GM21825 (cell line): Measurements from ENCODE around the gene MOB3A.

Source experiments
- ATAC-seq: cut with Tn5 transposase; IDR thresholded peaks from one replicate; pipeline ENCODE4 v1.9.1; 2021; ENCODE audit warnings: mild to moderate bottlenecking, moderate library complexity; ENCODE audit not compliant: unreplicated experiment

MOB3A gene

GRCh38 chr19:2060884-2061494 is 35.1 kb downstream of the MOB3A start:
- ATAC-seq = peak; percentile 16

DNA sequence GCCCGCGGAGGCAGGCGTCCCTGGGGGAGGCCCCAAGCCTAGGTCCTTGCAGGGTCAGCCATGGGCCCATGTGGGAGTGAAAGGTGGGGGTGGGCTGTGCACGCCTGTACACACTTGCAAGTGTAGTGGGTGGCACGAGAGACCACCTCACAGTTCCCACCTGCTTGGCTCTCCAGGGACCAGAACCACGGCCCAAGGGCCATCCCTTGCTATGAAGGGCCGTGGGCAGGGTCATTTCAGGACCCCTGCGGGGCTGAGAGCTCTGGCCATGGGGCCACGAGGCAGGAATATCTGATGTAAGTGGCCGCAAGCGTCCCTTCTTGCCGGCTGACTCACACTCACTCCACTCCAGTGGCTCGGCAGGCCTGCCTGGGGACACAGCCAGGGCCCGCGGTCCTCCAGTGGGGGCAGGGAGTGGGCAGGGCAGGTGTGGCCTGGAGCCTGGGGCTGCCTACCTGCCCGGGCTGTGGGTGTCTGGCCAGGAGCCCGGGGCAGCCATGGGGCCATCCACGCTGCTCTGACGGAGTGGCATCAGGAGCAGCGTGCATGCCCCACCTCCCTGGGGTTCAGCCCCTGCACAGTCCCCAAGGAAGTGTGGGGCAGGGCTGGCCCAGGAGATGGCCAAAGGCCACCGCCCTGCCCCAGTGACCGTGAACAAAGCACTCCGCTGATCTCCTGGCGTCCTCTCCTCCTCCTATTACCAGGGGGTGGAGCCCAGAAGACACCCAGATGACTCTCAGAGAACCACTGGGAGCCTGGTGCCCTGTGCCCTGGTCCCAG is 36.5 kb downstream of the MOB3A start:
- no peak for ATAC-seq

DNA sequence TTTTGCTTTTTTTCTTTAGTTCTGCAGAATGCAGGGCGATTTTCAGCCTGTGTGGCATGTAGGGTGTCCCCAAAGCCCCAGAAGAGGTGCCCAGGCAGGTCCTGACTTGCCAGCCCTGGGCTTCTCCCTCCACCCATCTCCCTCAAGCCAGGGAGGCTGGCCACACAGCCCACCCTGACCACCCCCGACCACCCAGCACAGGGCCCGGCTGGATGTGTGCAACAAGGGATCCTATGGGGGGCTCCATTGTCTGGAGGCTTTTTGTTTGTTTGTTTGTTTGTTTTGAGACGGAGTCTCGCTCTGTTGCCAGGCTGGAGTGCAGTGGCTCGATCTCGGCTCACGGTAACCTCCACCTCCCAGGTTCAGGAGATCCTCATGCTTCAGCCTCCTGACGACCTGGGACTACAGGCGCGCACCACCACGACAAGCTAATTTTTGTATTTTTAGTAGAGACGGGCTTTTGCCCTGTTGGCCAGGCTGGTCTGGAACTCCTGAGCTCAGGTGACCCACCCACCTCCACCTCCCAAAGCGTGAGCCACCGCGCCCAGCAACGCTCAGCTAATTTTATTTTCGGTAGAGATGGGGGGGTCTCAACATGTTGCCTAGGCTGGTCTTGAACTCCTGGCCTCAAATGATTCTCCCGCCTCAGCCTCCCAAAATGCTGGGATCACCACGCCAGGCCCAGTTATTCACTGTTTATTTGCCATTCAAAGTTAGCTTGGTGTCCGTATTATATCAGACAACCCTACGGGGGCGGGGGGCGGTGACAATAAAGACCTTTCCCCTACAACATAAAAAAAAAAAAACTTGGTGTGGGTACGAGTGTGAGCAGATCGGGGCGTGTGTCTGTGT is 37.3 kb downstream of the MOB3A start:
- ATAC-seq = no peak

GRCh38 chr19:2057484-2058469 is 38.3 kb downstream of the MOB3A start:
- ATAC-seq = no peak

GRCh38 chr19:2056837-2057192 is 39.3 kb downstream of the MOB3A start:
- ATAC-seq = no peak

GRCh38 chr19:2055931-2056836 is 39.9 kb downstream of the MOB3A start:
- ATAC-seq = no peak

DNA sequence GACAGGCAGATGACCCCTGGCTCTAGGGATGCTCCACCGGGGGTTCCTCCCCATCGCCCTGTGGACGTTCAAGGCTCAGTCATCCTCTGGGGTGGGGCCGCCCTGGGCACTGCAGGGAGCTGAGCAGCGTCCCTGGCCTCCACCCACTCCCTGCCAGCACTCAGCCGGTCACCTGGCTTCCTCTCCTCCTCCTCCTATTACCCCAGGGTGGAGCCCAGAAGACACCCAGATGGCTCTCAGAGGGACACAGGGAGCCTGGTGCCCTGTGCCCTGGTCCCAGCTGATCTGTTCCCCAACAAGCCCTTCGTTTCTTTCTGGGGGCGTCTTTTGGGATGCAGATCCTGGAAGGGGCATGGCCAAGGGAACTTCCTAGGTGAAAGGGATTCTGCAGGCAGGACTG is 41.4 kb downstream of the MOB3A start:
- no peak for ATAC-seq

DNA sequence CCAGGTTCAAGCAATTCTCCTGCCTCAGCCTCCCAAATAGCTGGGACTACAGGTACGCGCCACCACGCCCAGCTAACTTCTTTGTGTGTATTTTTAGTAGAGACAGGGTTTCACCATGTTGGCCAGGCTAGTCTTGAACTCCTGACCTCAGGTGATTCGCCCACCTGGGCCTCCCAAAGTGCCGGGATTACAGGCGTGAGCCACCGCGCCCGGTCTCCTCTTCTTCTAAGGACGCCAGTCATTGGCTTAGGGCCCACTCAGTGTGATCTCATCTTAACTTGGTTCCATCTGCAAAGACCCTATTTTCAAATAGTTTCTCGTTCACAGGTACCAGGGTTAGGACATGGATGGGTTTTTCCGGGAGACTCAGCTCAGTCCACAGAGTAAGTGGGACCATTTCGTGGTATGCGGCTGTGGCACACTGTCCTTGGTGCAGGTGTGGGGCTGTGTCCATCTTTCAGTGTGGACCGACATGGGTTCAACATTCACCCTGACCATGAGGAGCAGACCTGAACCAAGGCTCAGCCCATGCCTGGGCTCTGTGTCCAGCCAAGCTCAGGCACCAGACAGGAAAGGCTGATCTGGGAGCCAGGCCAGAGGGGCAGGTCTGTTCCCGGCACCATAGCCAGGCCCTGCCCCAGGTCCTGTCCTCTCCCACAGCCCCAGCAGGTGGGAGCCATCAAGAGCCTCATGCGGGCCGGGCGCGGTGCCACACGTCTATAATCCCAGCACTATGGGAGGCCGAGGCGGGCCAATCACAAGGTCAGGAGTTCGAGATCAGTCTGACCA is 42.3 kb downstream of the MOB3A start:
- ATAC-seq = no peak

GRCh38 chr19:2051773-2052704 is 44.1 kb downstream of the MOB3A start:
- ATAC-seq = no peak

DNA sequence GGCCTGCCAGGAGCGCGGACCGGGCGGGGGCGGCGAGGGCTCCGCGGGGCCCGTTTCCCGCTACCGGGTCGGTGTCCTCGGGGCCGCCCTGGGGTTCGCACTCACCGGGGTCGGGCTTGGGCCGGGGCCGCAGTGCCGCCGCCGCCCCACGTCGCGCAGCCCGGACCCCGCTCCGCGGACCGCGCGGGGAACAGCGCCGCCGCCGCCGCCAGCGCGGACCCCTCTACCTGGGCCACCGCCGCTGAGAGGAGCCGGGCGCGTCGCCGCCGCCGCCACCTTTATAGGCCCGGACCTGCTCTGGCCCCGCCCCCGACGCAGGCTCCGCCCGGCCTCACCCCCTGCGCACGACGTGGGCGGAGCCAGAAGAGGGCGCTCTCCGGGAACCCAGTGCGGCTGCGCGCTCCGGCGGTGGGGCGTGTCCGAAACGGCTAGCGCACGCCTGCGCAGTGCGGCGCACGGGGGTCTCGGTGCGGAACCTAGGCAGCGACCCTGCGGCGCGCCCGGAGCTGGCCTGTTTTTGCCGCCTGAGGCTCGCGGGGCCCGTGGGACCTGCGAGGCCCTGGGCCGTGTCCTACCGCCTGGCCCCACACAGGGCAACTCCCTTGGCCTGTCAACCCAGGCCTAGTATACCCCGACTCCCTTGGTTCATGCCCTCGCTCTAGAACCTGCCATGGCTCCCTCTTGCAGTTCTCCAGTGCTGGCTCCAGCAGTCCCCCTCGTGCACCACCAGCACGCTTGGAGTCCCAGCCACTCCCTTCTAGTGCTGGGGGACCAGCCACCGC is 44.9 kb downstream of the MOB3A start, which contains the start of gene MKNK2:
TSS of gene MKNK2 (minus strand) at position 254 of the 782 bp plus-strand sequence. CDS start 393 bp downstream, outside the sequence.
- ATAC-seq = peak; percentile 38

GRCh38 chr19:2050349-2050990 is 45.7 kb downstream of the MOB3A start:
- peak; percentile 1 for ATAC-seq

DNA sequence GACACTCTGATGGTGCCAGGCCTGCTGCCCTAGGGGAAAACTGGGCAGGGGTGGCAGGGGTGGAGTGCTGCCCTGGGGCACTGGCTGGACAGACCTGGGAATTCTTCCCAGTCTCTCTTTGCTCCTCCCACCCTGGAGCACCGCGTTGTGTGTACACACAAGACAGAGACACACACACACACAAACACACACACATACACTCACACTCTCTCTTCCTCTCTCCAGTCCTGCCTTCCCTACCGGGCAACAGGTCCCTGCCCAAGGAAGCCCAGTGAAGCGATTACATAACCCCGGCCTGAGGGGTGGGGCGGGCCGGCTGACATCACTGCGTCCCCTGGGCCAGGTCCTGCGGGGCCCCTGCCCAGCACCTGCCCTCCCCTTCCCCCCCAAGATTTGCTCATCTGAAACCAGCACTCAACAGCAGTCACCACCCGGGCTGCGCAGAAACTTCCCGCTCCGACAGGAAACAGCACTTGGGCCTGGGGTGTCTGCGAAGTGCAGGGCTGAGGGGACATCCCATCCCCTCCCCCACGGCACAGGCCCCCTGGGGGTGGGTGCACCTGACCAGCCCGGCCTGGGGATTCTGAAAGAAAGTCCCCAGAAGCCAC is 46.3 kb downstream of the MOB3A start:
- ATAC-seq = peak; percentile 2

- ATAC-seq = no peak
Observed at GRCh38 chr19:2048959-2049740, 47.0 kb downstream of the MOB3A start.

- ATAC-seq = no peak
Observed at GRCh38 chr19:2048104-2048958, 47.8 kb downstream of the MOB3A start.
